ENCODE data around the gene DGKG.

The DGKG gene

GRCh38 chr3:186169379-186169778 lies 192.7 kb downstream of the DGKG start:
- Histone ChIP-seq H3K36me3 (ENCODE audit: control insufficient read depth, insufficient read depth, low read length) (no peaks in the 10 kb centered on the region), H3K27ac (ENCODE audit: low read depth, low read length) (no peak overlapping the region), H3K4me1 (ENCODE audit: control insufficient read depth, insufficient read depth, low read length) (no peaks in the 10 kb centered on the region), H3K9me3 (ENCODE audit: control insufficient read depth, insufficient read depth, low read length) (no peaks in the 10 kb centered on the region), H3K4me3 (ENCODE audit: low read depth, low read length) (no peak overlapping the region), H3K27me3 (ENCODE audit: control insufficient read depth, insufficient read depth, low read length) (peaks cover 3% of the 10 kb centered on the region), H3K9ac (ENCODE audit: low read depth, low read length) (no peak overlapping the region)

GRCh38 chr3:186168976-186169375 lies 193.1 kb downstream of the DGKG start:
- Histone ChIP-seq H3K4me3 (ENCODE audit: low read depth, low read length) (no peak overlapping the region), H3K9me3 (ENCODE audit: control insufficient read depth, insufficient read depth, low read length) (no peaks in the 10 kb centered on the region), H3K4me1 (ENCODE audit: control insufficient read depth, insufficient read depth, low read length) (no peaks in the 10 kb centered on the region), H3K36me3 (ENCODE audit: control insufficient read depth, insufficient read depth, low read length) (no peaks in the 10 kb centered on the region), H3K27me3 (ENCODE audit: control insufficient read depth, insufficient read depth, low read length) (peaks cover 7% of the 10 kb centered on the region), H3K27ac (ENCODE audit: low read depth, low read length) (no peak overlapping the region), H3K9ac (ENCODE audit: low read depth, low read length) (no peak overlapping the region)

GRCh38 chr3:186167646-186168395 lies 194.2 kb downstream of the DGKG start:
- Histone ChIP-seq H3K27ac (ENCODE audit: low read depth, low read length) (no peak overlapping the region), H3K9ac (ENCODE audit: low read depth, low read length) (no peak overlapping the region), H3K36me3 (ENCODE audit: control insufficient read depth, insufficient read depth, low read length) (no peaks in the 10 kb centered on the region), H3K4me3 (ENCODE audit: low read depth, low read length) (no peak overlapping the region), H3K9me3 (ENCODE audit: control insufficient read depth, insufficient read depth, low read length) (no peaks in the 10 kb centered on the region), H3K4me1 (ENCODE audit: control insufficient read depth, insufficient read depth, low read length) (no peaks in the 10 kb centered on the region), H3K27me3 (ENCODE audit: control insufficient read depth, insufficient read depth, low read length) (peaks cover 7% of the 10 kb centered on the region)

GRCh38 chr3:186166491-186167288 lies 195.3 kb downstream of the DGKG start:
- no peaks in the 10 kb centered on the region for H3K36me3 ChIP-seq (ENCODE audit: control insufficient read depth, insufficient read depth, low read length)
- no peak overlapping the region for H3K9ac ChIP-seq (ENCODE audit: low read depth, low read length)
- H3K4me1 ChIP-seq (ENCODE audit: control insufficient read depth, insufficient read depth, low read length): no peaks in the 10 kb centered on the region
- H3K27ac ChIP-seq (ENCODE audit: low read depth, low read length): no peak overlapping the region
- no peaks in the 10 kb centered on the region for H3K9me3 ChIP-seq (ENCODE audit: control insufficient read depth, insufficient read depth, low read length)
- peaks cover 7% of the 10 kb centered on the region for H3K27me3 ChIP-seq (ENCODE audit: control insufficient read depth, insufficient read depth, low read length)
- H3K4me3 ChIP-seq (ENCODE audit: low read depth, low read length): no peak overlapping the region

GRCh38 chr3:186166036-186166435 lies 196.0 kb downstream of the DGKG start:
- H3K4me3 ChIP-seq (ENCODE audit: low read depth, low read length): no peak overlapping the region
- peaks cover 9% of the 10 kb centered on the region for H3K27me3 ChIP-seq (ENCODE audit: control insufficient read depth, insufficient read depth, low read length)
- no peaks in the 10 kb centered on the region for H3K9me3 ChIP-seq (ENCODE audit: control insufficient read depth, insufficient read depth, low read length)
- H3K27ac ChIP-seq (ENCODE audit: low read depth, low read length): no peak overlapping the region
- H3K36me3 ChIP-seq (ENCODE audit: control insufficient read depth, insufficient read depth, low read length): no peaks in the 10 kb centered on the region
- H3K4me1 ChIP-seq (ENCODE audit: control insufficient read depth, insufficient read depth, low read length): no peaks in the 10 kb centered on the region
- no peak overlapping the region for H3K9ac ChIP-seq (ENCODE audit: low read depth, low read length)

GRCh38 chr3:186165331-186165730 lies 196.7 kb downstream of the DGKG start:
- H3K36me3 ChIP-seq (ENCODE audit: control insufficient read depth, insufficient read depth, low read length): no peaks in the 10 kb centered on the region
- peaks cover 10% of the 10 kb centered on the region for H3K27me3 ChIP-seq (ENCODE audit: control insufficient read depth, insufficient read depth, low read length)
- no peak overlapping the region for H3K9ac ChIP-seq (ENCODE audit: low read depth, low read length)
- H3K27ac ChIP-seq (ENCODE audit: low read depth, low read length): no peak overlapping the region
- H3K4me1 ChIP-seq (ENCODE audit: control insufficient read depth, insufficient read depth, low read length): no peaks in the 10 kb centered on the region
- H3K9me3 ChIP-seq (ENCODE audit: control insufficient read depth, insufficient read depth, low read length): no peaks in the 10 kb centered on the region
- no peak overlapping the region for H3K4me3 ChIP-seq (ENCODE audit: low read depth, low read length)

GRCh38 chr3:186164696-186165095 lies 197.3 kb downstream of the DGKG start:
- Histone ChIP-seq H3K36me3 (ENCODE audit: control insufficient read depth, insufficient read depth, low read length) (no peaks in the 10 kb centered on the region), H3K9me3 (ENCODE audit: control insufficient read depth, insufficient read depth, low read length) (no peaks in the 10 kb centered on the region), H3K4me1 (ENCODE audit: control insufficient read depth, insufficient read depth, low read length) (no peaks in the 10 kb centered on the region), H3K9ac (ENCODE audit: low read depth, low read length) (no peak overlapping the region), H3K27ac (ENCODE audit: low read depth, low read length) (no peak overlapping the region), H3K4me3 (ENCODE audit: low read depth, low read length) (no peak overlapping the region), H3K27me3 (ENCODE audit: control insufficient read depth, insufficient read depth, low read length) (peaks cover 10% of the 10 kb centered on the region)

GRCh38 chr3:186162221-186162620 lies 199.8 kb downstream of the DGKG start:
- no peak overlapping the region for H3K27ac ChIP-seq (ENCODE audit: low read depth, low read length)
- no peak overlapping the region for H3K9ac ChIP-seq (ENCODE audit: low read depth, low read length)
- no peaks in the 10 kb centered on the region for H3K9me3 ChIP-seq (ENCODE audit: control insufficient read depth, insufficient read depth, low read length)
- no peak overlapping the region for H3K4me3 ChIP-seq (ENCODE audit: low read depth, low read length)
- H3K36me3 ChIP-seq (ENCODE audit: control insufficient read depth, insufficient read depth, low read length): no peaks in the 10 kb centered on the region
- H3K27me3 ChIP-seq (ENCODE audit: control insufficient read depth, insufficient read depth, low read length): peaks cover 10% of the 10 kb centered on the region
- H3K4me1 ChIP-seq (ENCODE audit: control insufficient read depth, insufficient read depth, low read length): no peaks in the 10 kb centered on the region

- H3K36me3 ChIP-seq (ENCODE audit: control insufficient read depth, insufficient read depth, low read length): no peaks in the 10 kb centered on the region
- no peak overlapping the region for H3K4me3 ChIP-seq (ENCODE audit: low read depth, low read length)
- H3K4me1 ChIP-seq (ENCODE audit: control insufficient read depth, insufficient read depth, low read length): no peaks in the 10 kb centered on the region
- H3K9ac ChIP-seq (ENCODE audit: low read depth, low read length): no peak overlapping the region
- H3K27ac ChIP-seq (ENCODE audit: low read depth, low read length): no peak overlapping the region
- H3K27me3 ChIP-seq (ENCODE audit: control insufficient read depth, insufficient read depth, low read length): peaks cover 10% of the 10 kb centered on the region
- H3K9me3 ChIP-seq (ENCODE audit: control insufficient read depth, insufficient read depth, low read length): no peaks in the 10 kb centered on the region
Observed at GRCh38 chr3:186160691-186161243, 201.3 kb downstream of the DGKG start.

- Histone ChIP-seq H3K27me3 (ENCODE audit: control insufficient read depth, insufficient read depth, low read length) (0 out of 2 replicates have a peak, but pooled peaks cover 5% of the 10 kb centered on the region), H3K36me3 (ENCODE audit: control insufficient read depth, insufficient read depth, low read length) (no peaks in the 10 kb centered on the region), H3K4me1 (ENCODE audit: control insufficient read depth, insufficient read depth, low read length) (no peaks in the 10 kb centered on the region), H3K9me3 (ENCODE audit: control insufficient read depth, insufficient read depth, low read length) (no peaks in the 10 kb centered on the region), H3K9ac (ENCODE audit: low read depth, low read length) (no peak overlapping the region), H3K27ac (ENCODE audit: low read depth, low read length) (no peak overlapping the region), H3K4me3 (ENCODE audit: low read depth, low read length) (no peak overlapping the region)
Observed at GRCh38 chr3:186154641-186155040, 207.4 kb downstream of the DGKG start.

GRCh38 chr3:186152889-186153292 lies 209.1 kb downstream of the DGKG start:
- Histone ChIP-seq H3K4me1 (ENCODE audit: control insufficient read depth, insufficient read depth, low read length) (no peaks in the 10 kb centered on the region), H3K27me3 (ENCODE audit: control insufficient read depth, insufficient read depth, low read length) (0 out of 2 replicates have a peak, but pooled peaks cover 5% of the 10 kb centered on the region), H3K4me3 (ENCODE audit: low read depth, low read length) (no peak overlapping the region), H3K9ac (ENCODE audit: low read depth, low read length) (no peak overlapping the region), H3K27ac (ENCODE audit: low read depth, low read length) (no peak overlapping the region), H3K9me3 (ENCODE audit: control insufficient read depth, insufficient read depth, low read length) (no peaks in the 10 kb centered on the region), H3K36me3 (ENCODE audit: control insufficient read depth, insufficient read depth, low read length) (no peaks in the 10 kb centered on the region)
